ENCODE data around the gene MRPL27. TPM values are rescaled to one million over a fixed set of nuclear protein-coding genes. Genes with fewer than 3 reads are reported as not detected.

The MRPL27 gene
- total and polyA plus RNA-seq, 10 donors: 26.4 to 102 (median 34.9) TPM

DNA sequence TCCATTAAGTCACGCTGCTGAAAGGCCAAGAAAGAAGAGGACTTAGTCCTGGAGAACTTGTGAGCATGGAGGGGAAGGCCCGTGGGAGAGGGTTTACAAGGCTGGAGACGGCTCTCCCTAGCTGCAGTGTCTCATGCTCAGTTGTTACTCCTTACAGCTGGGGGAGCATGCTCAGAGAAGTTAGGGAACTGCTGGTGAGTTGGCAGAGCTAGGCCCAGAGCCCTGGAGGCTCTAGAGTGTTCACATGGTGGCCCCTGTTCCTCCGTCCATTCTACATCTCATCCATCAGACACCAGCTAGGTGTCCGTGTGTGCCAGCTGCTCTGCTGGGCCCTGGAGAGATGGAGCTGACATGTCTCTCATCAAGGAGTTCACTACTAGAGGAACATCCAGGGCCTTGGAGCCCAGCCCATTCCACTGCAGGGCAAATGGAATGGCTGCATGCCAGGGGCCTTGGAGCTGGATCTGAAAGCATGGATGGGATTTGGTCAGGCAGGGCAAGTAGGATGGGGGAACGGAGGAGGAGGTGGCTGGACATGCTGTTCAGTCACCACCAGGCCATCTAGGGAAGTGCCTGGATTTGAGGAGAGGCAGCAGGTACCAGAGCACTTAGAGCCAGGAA, 20.8 kb downstream of the MRPL27 start:
- H3K4me1 ChIP-seq: peaks cover 6 to 30% (median 19%) of the 10 kb centered on the region in 6 donors
- 83 to 90% (median 87%) methylated on average over 6 of the region's 6 CpGs for WGBS, 5 donors
- H3K9me3 ChIP-seq: no peaks in the 10 kb centered on the region
- no peak overlapping the region for H3K27ac ChIP-seq
- no peak for DNase-seq
- no peak overlapping the region for H3K4me3 ChIP-seq
- no peak for TF ChIP-seq POLR2A (IDR thresholded peaks at IDR 0.05)
- no peak for TF ChIP-seq POLR2AphosphoS5 (IDR thresholded peaks at IDR 0.05)
- TF ChIP-seq, protein P1, sequence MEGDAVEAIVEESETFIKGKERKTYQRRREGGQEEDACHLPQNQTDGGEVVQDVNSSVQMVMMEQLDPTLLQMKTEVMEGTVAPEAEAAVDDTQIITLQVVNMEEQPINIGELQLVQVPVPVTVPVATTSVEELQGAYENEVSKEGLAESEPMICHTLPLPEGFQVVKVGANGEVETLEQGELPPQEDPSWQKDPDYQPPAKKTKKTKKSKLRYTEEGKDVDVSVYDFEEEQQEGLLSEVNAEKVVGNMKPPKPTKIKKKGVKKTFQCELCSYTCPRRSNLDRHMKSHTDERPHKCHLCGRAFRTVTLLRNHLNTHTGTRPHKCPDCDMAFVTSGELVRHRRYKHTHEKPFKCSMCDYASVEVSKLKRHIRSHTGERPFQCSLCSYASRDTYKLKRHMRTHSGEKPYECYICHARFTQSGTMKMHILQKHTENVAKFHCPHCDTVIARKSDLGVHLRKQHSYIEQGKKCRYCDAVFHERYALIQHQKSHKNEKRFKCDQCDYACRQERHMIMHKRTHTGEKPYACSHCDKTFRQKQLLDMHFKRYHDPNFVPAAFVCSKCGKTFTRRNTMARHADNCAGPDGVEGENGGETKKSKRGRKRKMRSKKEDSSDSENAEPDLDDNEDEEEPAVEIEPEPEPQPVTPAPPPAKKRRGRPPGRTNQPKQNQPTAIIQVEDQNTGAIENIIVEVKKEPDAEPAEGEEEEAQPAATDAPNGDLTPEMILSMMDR (IDR thresholded peaks at IDR 0.05 in 8 of 11, conservative IDR thresholded peaks at IDR 0.05 in 3 of 11): no peak
- H3K27me3 ChIP-seq (replicated peaks in 1 of 7): no peaks in the 10 kb centered on the region
- peaks cover 0 to 55% (median 41%) of the 10 kb centered on the region in 6 donors for H3K36me3 ChIP-seq
- intact Hi-C loops (cut with DNase I; ENCODE audit: low total_unique reads): no loop called here

DNA sequence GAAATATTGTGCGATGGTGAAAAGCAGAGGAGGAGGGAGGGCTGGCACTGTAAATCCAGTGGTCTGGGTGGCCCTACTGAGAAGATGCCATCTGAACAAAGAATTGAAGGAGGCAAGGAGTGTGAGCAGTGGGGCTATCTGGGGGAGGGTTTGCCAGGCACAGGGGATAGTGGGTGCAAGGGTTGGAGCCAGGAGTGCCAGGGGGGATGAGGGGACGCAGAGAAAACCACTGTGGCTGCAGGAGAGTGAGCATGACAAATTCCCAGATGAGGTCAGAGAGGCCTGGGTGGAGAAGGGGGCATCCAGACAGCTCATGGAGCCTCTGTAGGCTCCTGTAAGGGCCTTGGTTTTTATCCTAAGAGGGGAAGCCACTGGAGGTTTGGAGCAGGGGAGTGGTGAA, 22.3 kb downstream of the MRPL27 start:
- no peak overlapping the region for H3K4me3 ChIP-seq
- 74 to 91% (median 91%) methylated on average over 2 of the region's 2 CpGs for WGBS, 5 donors
- TF ChIP-seq POLR2AphosphoS5 (IDR thresholded peaks at IDR 0.05): no peak
- TF ChIP-seq POLR2A (IDR thresholded peaks at IDR 0.05): no peak
- TF ChIP-seq, protein P1 (IDR thresholded peaks at IDR 0.05 in 8 of 11, conservative IDR thresholded peaks at IDR 0.05 in 3 of 11): no peak
- H3K4me1 ChIP-seq: peaks cover 10 to 39% (median 26%) of the 10 kb centered on the region in 6 donors
- H3K9me3 ChIP-seq: no peaks in the 10 kb centered on the region
- H3K27me3 ChIP-seq (replicated peaks in 1 of 7): no peaks in the 10 kb centered on the region
- no peak overlapping the region for H3K27ac ChIP-seq
- H3K36me3 ChIP-seq: peaks cover 0 to 41% (median 26%) of the 10 kb centered on the region in 6 donors
- no peak for DNase-seq
- intact Hi-C loops (cut with DNase I; ENCODE audit: low total_unique reads): no loop called here

DNA sequence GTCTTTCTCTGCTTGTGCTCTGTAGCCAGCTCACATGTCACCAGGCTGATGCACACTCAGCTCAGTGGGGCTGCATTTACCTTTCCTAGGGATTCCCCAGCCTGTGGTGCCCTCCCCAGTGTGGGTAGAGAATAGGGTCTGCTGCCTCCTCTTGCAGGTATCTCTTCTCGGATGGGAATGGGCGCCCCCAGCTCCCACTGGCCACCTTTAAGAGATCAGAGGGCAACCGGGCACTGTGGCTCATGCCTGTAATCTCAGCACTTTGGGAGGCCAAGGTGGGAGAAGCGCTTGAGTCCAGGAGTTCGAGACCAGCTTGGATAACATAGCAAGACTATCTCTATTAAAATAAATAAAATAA, 23.8 kb downstream of the MRPL27 start:
- H3K4me1 ChIP-seq: peaks cover 14 to 50% (median 36%) of the 10 kb centered on the region in 6 donors
- no peaks in the 10 kb centered on the region for H3K9me3 ChIP-seq
- WGBS, 5 donors: 93 to 99% (median 98%) methylated on average over 5 of the region's 5 CpGs
- H3K4me3 ChIP-seq: no peak overlapping the region
- DNase-seq: no peak
- no peaks in the 10 kb centered on the region for H3K27me3 ChIP-seq (replicated peaks in 1 of 7)
- intact Hi-C loops (cut with DNase I; ENCODE audit: low total_unique reads): no loop called here
- H3K36me3 ChIP-seq: peaks cover 0 to 26% (median 12%) of the 10 kb centered on the region in 6 donors
- H3K27ac ChIP-seq: peak overlapping the region in 1 of 8 donors; percentile 16
- TF ChIP-seq, protein P1 (IDR thresholded peaks at IDR 0.05 in 8 of 11, conservative IDR thresholded peaks at IDR 0.05 in 3 of 11): no peak
- no peak for TF ChIP-seq POLR2A (IDR thresholded peaks at IDR 0.05)
- no peak for TF ChIP-seq POLR2AphosphoS5 (IDR thresholded peaks at IDR 0.05)

DNA sequence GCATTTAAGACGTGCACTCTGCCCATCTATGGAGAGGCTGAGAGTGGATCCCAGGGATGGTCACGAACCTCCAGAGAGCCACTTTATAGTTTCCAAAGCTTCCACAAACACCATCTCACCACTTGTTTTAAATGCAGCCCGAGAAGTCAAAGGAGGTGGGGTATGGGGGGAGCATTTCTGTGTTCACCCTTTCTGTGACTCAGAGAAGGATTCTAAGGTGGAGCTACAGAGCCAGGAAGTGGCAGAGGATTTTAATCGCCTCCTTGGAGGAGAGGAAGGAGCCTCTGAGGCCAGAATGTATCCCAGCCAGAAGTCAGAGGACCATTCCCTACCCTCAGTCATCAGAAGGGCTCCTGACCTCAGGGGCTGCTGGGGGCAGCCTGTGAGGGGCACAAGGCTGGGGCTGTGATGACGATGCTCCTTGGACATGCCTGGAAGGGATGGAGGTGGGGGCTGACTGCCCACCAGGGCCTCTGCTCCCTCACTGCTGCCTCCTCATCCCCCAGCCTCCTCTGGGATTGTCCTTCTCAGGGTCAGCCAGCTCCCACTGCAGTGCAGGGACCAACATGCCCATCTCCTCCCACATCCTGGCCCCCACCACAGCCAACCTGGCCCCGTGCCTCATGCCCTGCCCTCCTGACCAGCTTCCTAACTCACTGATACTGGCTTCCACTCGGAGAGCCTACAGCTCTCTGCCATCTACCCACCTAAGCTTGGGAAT, 24.3 kb downstream of the MRPL27 start:
- no peak for DNase-seq

More for the DNA sequence above, 24.3 kb downstream of the MRPL27 start:
- 58 to 72% (median 63%) methylated on average over 7 of the region's 7 CpGs for WGBS, 5 donors
- intact Hi-C loops (cut with DNase I; ENCODE audit: low total_unique reads): no loop called here
- TF ChIP-seq POLR2AphosphoS5 (IDR thresholded peaks at IDR 0.05) (peak in 2 of 3 donors; percentile 6 to 8), POLR2A (IDR thresholded peaks at IDR 0.05) (no peak)
- Histone ChIP-seq H3K27ac (peak overlapping the region in 3 of 8 donors; percentile 16 to 33 (median 21)), H3K36me3 (peaks cover 0 to 20% (median 6%) of the 10 kb centered on the region in 6 donors), H3K9me3 (no peaks in the 10 kb centered on the region), H3K4me1 (peaks cover 14 to 50% (median 36%) of the 10 kb centered on the region in 6 donors), H3K27me3 (replicated peaks in 1 of 7) (no peaks in the 10 kb centered on the region), H3K4me3 (no peak overlapping the region)

Measured in spleen (tissue), 11 donors.